ENCODE measurements around the gene PWP2.

DNA sequence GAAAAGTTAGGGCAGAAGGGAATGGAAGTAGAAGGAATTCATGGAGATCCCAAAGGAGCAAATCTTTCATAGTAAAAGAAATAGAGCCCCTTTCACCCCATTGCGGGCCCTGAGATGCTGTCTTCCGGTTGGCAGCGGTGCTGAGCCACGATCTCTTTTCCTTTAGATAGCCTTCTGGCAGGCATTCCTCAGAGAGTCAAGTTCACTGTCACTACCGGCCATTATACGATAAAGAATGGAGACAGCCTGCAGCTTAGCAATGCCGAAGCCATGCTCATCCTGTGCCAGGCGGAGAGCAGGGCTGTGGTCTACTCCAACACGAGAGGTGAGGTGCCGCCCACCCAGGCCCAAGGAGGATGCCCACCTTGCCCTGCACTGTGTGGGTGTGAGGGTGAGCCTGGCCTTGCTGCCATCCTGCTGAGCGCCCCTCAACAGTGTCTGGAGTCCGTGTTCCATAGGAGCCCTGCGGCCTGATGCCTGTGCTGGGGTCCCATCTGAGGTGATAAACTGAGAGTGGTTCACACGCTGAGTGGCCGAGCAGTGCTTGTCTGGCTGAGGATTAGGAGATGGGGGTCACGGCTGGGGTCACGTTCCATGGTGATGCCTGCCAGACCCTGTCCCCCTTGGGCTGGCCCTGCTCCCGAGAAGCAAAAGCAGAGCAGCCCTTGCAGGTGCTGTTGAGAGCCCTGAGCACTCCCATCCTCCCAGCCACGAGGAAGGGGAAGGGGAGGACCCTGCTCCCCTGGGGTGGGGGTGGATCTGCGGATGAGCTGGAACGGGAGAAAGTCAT lies 20.4 kb upstream of the PWP2 start:
- TF ChIP-seq GLI4 (tag by site-specific recombination; IDR thresholded peaks at IDR 0.05) (no peak), PRDM1 (tag by site-specific recombination; IDR thresholded peaks at IDR 0.05) (no peak), ZNF416 (tag by site-specific recombination; IDR thresholded peaks at IDR 0.05) (no peak), TRIM28 (IDR thresholded peaks at IDR 0.05; ENCODE audit: borderline replicate concordance, low read length) (no peak), ZNF514 (tag by site-specific recombination; IDR thresholded peaks at IDR 0.05) (no peak), YY2 (tag by site-specific recombination; IDR thresholded peaks at IDR 0.05) (no peak)
- TF ChIP-seq, protein P1, sequence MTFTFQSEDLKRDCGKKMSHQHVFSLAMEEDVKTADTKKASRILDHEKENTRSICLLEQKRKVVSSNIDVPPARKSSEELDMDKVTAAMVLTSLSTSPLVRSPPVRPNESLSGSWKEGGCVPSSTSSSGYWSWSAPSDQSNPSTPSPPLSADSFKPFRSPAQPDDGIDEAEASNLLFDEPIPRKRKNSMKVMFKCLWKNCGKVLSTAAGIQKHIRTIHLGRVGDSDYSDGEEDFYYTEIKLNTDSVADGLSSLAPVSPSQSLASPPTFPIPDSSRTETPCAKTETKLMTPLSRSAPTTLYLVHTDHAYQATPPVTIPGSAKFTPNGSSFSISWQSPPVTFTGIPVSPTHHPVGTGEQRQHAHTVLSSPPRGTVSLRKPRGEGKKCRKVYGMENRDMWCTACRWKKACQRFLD (tag by site-specific recombination; IDR thresholded peaks at IDR 0.05): no peak
- TF ChIP-seq, protein P2, sequence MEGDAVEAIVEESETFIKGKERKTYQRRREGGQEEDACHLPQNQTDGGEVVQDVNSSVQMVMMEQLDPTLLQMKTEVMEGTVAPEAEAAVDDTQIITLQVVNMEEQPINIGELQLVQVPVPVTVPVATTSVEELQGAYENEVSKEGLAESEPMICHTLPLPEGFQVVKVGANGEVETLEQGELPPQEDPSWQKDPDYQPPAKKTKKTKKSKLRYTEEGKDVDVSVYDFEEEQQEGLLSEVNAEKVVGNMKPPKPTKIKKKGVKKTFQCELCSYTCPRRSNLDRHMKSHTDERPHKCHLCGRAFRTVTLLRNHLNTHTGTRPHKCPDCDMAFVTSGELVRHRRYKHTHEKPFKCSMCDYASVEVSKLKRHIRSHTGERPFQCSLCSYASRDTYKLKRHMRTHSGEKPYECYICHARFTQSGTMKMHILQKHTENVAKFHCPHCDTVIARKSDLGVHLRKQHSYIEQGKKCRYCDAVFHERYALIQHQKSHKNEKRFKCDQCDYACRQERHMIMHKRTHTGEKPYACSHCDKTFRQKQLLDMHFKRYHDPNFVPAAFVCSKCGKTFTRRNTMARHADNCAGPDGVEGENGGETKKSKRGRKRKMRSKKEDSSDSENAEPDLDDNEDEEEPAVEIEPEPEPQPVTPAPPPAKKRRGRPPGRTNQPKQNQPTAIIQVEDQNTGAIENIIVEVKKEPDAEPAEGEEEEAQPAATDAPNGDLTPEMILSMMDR (tag by site-specific recombination; IDR thresholded peaks at IDR 0.05): no peak

Measured in HEK293 (cell line).